Hematopoietic multipotent progenitor cell treated with erythropoietin and hydrocortisone succinate and interleukin-3 and kit ligand, for 6 days (in vitro differentiated cells): ENCODE results near the gene LZIC.

Experiments
- DNase-seq: peaks from one replicate; pipeline ENCODE4 v3.0.0-alpha.2; 2015

The LZIC gene

DNA sequence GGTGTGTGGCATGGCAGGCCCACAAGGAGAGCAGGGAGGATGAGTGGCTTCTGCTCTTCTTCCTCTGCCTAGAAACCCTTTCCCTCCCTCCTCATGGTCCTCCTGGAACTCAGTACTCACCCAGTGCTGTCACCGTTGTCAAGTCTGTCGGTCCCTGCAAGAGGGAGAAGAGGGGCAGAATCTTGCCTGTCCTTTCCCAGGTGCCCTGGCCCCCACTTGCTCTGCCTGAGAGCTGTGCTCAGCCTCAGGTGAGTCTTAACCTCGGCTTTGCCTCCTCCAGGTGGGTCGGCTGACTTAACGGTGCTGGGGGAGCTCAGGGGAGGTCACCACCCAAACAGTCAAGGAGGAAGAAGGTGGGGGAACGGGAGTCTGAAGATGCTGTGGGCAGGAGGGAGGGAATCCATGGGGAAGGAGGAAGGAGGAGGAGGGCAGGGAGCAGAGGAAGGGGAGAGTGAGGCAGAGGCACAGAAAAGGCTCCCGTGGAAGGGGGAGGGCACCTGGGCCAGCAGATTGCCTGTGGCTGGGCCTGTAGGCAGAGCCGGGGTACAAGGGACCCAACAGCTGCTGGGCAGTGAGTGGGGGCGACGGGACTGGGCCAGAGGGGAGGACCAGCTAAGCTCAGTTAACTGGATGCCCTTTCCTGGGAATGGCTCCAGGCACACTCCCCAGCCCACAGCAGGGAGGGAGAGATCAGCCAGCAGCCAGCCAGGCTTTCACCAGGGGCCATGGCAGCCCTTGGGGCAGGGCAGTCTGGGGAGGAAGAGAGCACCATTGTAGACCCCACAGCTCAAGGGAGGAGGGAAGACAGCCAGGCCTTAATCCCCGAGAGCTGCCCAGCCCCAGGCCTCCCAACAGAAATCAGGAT is 59.4 kb downstream of the LZIC start:
- no peak for DNase-seq

DNA sequence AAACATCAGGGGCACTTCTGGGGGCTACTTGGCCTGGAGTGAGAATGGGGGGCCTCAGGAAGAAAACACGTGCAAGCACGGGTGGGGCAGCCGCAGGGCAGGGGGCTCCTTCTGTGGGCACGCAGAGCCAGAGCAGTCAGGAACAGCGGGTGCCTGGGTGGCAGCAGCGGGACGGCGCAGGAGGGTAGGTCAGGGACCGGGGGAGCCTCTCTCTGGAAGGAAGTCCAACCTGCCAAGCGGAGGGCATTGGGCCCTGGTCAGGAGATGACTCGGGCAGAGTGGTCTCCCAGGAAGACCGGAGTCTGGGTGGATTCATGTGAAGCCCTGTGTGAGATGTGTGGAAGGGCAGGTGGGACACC is 60.3 kb downstream of the LZIC start:
- DNase-seq: no peak

DNA sequence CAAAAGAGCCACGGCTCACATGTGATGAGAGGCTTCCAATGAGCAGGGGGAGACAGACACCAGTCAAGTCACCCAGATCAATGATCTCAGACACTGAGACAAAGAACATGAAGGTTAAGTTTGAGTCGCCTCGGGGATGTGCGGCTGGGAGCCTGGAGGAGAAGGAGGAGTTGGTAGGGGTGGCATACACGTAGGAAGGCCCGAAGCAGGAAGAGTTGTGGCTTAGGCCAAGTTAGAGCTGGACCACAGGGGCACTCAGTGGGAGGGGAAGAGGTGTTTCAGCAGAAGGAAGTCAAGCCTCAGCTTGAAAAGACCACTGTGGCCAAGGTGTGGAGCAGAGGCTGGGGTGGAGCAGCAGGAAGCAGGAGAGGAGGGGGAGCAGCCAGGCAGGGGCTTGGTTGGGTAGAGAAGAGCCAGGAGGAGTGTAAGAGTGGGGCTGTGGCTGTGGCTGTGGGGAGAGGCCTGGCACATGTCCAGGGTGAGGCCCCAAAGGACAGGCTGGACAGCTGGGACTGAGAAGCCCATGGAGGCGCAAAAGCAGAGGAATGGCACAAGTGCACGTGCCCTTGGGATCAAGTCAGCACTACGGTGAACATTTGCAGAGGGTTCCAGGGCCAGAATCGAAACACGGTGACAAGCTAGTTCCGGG is 60.8 kb downstream of the LZIC start:
- no peak for DNase-seq

- DNase-seq: no peak
Observed at GRCh38 chr1:9881838-9882249, 61.3 kb downstream of the LZIC start.
